ENCODE data around the gene COG5.

Gene COG5

GRCh38 chr7:107387573-107388219 is 176.0 kb downstream of the COG5 start:
- no peak for DNase-seq

GRCh38 chr7:107387128-107387527 is 176.6 kb downstream of the COG5 start:
- DNase-seq: no peak

- no peak for DNase-seq
Observed at GRCh38 chr7:107386548-107387102, 177.1 kb downstream of the COG5 start.

- no peak for DNase-seq
Observed at GRCh38 chr7:107384025-107384424, 179.7 kb downstream of the COG5 start.

- no peak for DNase-seq
Observed at GRCh38 chr7:107383203-107383602, 180.5 kb downstream of the COG5 start.

GRCh38 chr7:107381453-107381852 is 182.3 kb downstream of the COG5 start:
- no peak for DNase-seq

- DNase-seq: no peak
Observed at GRCh38 chr7:107373354-107373753, 190.4 kb downstream of the COG5 start.

- DNase-seq: no peak
Observed at GRCh38 chr7:107372298-107372697, 191.4 kb downstream of the COG5 start.

- DNase-seq: no peak
Observed at GRCh38 chr7:107370816-107371215, 192.9 kb downstream of the COG5 start.

- no peak for DNase-seq
Observed at GRCh38 chr7:107364787-107365186, 198.9 kb downstream of the COG5 start.

GRCh38 chr7:107359520-107360316 is 204.0 kb downstream of the COG5 start:
- DNase-seq: no peak

- DNase-seq: no peak
Observed at GRCh38 chr7:107355616-107356015, 208.1 kb downstream of the COG5 start.

- no peak for DNase-seq
Observed at GRCh38 chr7:107354640-107355039, 209.1 kb downstream of the COG5 start.

- no peak for DNase-seq
Observed at GRCh38 chr7:107353701-107354100, 210.0 kb downstream of the COG5 start.

- DNase-seq: no peak
Observed at GRCh38 chr7:107345898-107346297, 217.8 kb downstream of the COG5 start.

- no peak for DNase-seq
Observed at GRCh38 chr7:107344799-107345198, 218.9 kb downstream of the COG5 start.

- DNase-seq: no peak
Observed at GRCh38 chr7:107344286-107344685, 219.4 kb downstream of the COG5 start.

- DNase-seq: no peak
Observed at GRCh38 chr7:107338080-107338479, 225.6 kb downstream of the COG5 start.

GRCh38 chr7:107332488-107333269 is 231.0 kb downstream of the COG5 start:
- DNase-seq: no peak

GRCh38 chr7:107330478-107330877 is 233.2 kb downstream of the COG5 start:
- DNase-seq: no peak

- no peak for DNase-seq
Observed at GRCh38 chr7:107327986-107328569, 235.6 kb downstream of the COG5 start.

- DNase-seq: no peak
Observed at GRCh38 chr7:107326061-107326460, 237.7 kb downstream of the COG5 start.

GRCh38 chr7:107322015-107322414 is 241.7 kb downstream of the COG5 start:
- DNase-seq: no peak

All from NCI-H526 treated with DMSO at 0.1 percent for 48 hours (cell line).